Effector CD8-positive, alpha-beta T cell (primary cell): ENCODE data around the gene HEMK1.

Experiments
- DNase-seq: peaks from one replicate; lab custom pipeline; 2025; lab: John Stamatoyannopoulos, UW

HEMK1 gene

DNA sequence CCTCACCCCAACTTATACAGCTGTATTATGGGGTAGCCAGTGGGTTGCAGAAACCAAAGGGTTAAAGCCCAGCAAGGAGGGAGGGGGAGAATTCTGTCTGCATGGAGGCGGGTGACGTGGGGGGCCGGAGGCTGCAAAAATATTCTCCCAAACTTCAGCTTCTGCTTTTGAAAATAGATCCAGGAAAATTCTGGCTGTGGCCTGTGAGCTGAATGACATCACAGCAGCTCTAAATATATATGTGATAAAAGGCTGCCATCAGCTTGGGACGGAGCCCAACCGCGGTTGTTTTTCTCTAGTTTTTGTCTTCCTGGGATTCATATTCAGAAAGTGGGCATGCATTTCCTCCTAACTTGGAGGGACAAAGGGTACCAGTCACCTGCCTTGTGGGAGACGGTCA, 75.2 kb downstream of the HEMK1 start:
- DNase-seq: no peak

DNA sequence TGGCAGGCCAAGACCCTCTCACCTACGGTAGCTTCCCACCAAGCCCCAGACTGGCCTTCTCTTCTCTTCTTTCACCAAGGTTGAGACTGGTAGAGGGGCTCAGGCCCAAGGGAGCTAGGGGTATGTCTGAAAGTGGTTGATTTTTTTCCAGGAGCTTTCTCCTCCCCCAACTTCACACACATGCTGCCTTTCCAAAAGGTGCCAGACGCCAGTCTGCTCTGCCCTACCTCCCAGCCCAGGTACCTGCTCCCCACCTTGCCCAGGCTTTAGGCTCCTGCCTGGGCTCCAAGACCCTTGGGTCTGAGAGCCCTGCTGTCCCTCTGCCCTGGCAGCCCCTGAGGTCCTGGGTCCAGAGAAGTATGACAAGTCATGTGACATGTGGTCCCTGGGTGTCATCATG, 76.1 kb downstream of the HEMK1 start:
- no peak for DNase-seq
